ENCODE data around the gene FANCM. TPM values are rescaled to one million over a fixed set of nuclear protein-coding genes. Genes with fewer than 3 reads are reported as not detected.
A peak's percentile ranks its signal among the peaks of the same experiment; 100 is the strongest.

The FANCM gene
- total RNA-seq, 1 donor from 2014 or later: 4.2 TPM

DNA sequence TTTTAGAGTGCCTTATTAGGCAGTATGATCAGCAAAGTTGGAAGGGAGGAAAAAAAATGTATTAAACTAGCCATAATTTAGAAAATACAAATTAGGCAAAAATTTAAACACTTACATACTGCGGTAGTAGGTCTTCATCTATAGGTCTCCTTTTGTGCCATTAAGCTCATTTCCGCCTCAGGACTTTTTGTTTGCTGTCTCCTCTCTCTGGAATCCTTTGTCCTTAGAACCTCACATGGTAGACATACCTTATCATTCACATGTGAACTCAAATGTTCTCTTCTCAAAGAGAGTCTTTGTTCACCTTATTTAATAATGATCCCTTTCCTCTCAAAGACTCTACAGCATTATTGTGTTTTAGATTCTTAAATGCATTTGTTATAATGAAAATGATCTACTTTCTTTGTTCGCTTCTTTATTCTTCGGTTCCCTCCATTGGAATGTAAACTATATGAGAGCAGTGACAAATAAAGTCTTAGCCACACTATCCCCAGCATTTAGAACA lies 14.7 kb downstream of the FANCM start:
- no peaks in the 10 kb centered on the region for H3K4me1 ChIP-seq (ENCODE audit: insufficient read depth, low read length)
- H3K4me2 ChIP-seq (ENCODE audit: low read length): no peak overlapping the region
- Mint-ChIP-seq H3K9me3 (ENCODE audit: unreplicated experiment) (no peaks in the 10 kb centered on the region), H3K27ac (ENCODE audit: unreplicated experiment) (no peak overlapping the region), H3K36me3 (ENCODE audit: low read depth, unreplicated experiment) (peaks cover under 1% of the 10 kb centered on the region), H3K4me3 (ENCODE audit: unreplicated experiment) (no peak overlapping the region), H3K4me1 (ENCODE audit: low read depth, unreplicated experiment) (no peaks in the 10 kb centered on the region), H3K27me3 (ENCODE audit: low read depth, unreplicated experiment) (no peaks in the 10 kb centered on the region)
- H3K9ac ChIP-seq (ENCODE audit: low read length): no peak overlapping the region
- H3K27ac ChIP-seq (ENCODE audit: low read depth, low read length): no peak overlapping the region
- H3K79me2 ChIP-seq (ENCODE audit: insufficient read depth, low read length): peaks cover 5% of the 10 kb centered on the region
- no peak overlapping the region for H3K4me3 ChIP-seq (ENCODE audit: insufficient read depth, low read depth, low read length)
- no peak for TF ChIP-seq EZH2 (IDR thresholded peaks at IDR 0.05; ENCODE audit: insufficient read depth, low read length)
- TF ChIP-seq, protein P1, sequence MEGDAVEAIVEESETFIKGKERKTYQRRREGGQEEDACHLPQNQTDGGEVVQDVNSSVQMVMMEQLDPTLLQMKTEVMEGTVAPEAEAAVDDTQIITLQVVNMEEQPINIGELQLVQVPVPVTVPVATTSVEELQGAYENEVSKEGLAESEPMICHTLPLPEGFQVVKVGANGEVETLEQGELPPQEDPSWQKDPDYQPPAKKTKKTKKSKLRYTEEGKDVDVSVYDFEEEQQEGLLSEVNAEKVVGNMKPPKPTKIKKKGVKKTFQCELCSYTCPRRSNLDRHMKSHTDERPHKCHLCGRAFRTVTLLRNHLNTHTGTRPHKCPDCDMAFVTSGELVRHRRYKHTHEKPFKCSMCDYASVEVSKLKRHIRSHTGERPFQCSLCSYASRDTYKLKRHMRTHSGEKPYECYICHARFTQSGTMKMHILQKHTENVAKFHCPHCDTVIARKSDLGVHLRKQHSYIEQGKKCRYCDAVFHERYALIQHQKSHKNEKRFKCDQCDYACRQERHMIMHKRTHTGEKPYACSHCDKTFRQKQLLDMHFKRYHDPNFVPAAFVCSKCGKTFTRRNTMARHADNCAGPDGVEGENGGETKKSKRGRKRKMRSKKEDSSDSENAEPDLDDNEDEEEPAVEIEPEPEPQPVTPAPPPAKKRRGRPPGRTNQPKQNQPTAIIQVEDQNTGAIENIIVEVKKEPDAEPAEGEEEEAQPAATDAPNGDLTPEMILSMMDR (IDR thresholded peaks at IDR 0.05; ENCODE audit: insufficient read depth, low read depth, low read length): no peak
- H4K20me1 ChIP-seq (ENCODE audit: insufficient read depth, low read length): no peaks in the 10 kb centered on the region
- no peaks in the 10 kb centered on the region for H3K27me3 ChIP-seq (ENCODE audit: insufficient read depth, low read length)
- H2AFZ ChIP-seq (ENCODE audit: low read depth, low read length): no peak overlapping the region
- H3K36me3 ChIP-seq (ENCODE audit: insufficient read depth, low read length): no peaks in the 10 kb centered on the region
- no peaks in the 10 kb centered on the region for H3K9me3 ChIP-seq (ENCODE audit: insufficient read depth, low read depth, low read length)
- DNase-seq (ENCODE audit: low read depth) (no peak), FAIRE-seq (no peak)

DNA sequence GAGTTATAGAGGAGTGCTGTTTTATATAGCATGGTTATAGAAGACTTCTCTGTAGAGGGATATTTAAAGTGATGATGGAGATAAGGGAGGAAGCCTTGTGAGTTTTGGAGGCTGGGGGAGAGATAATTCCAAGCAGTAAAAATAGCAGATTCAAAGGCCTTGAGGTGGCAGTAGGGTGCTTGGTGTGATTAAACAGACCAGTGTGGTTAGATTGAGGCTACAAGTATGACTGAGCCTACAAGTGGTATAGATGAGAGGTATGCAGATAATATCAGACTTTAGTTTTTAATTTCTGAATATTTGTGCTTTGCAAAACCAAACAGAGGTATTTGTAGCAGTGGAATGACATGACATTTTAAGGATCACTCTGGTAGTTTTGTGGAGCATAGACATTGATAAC lies 20.3 kb downstream of the FANCM start:
- Histone ChIP-seq H3K4me1 (ENCODE audit: insufficient read depth, low read length) (no peaks in the 10 kb centered on the region), H4K20me1 (ENCODE audit: insufficient read depth, low read length) (no peaks in the 10 kb centered on the region), H3K27me3 (ENCODE audit: insufficient read depth, low read length) (no peaks in the 10 kb centered on the region), H3K27ac (ENCODE audit: low read depth, low read length) (no peak overlapping the region), H3K36me3 (ENCODE audit: insufficient read depth, low read length) (no peaks in the 10 kb centered on the region), H3K4me2 (ENCODE audit: low read length) (no peak overlapping the region), H3K79me2 (ENCODE audit: insufficient read depth, low read length) (no peaks in the 10 kb centered on the region), H2AFZ (ENCODE audit: low read depth, low read length) (no peak overlapping the region), H3K9ac (ENCODE audit: low read length) (no peak overlapping the region), H3K4me3 (ENCODE audit: insufficient read depth, low read depth, low read length) (no peak overlapping the region), H3K9me3 (ENCODE audit: insufficient read depth, low read depth, low read length) (no peaks in the 10 kb centered on the region)
- TF ChIP-seq, protein P1 (IDR thresholded peaks at IDR 0.05; ENCODE audit: insufficient read depth, low read depth, low read length): no peak
- TF ChIP-seq EZH2 (IDR thresholded peaks at IDR 0.05; ENCODE audit: insufficient read depth, low read length): no peak
- no peak overlapping the region for H3K27ac Mint-ChIP-seq (ENCODE audit: unreplicated experiment)
- no peaks in the 10 kb centered on the region for H3K4me1 Mint-ChIP-seq (ENCODE audit: low read depth, unreplicated experiment)
- no peaks in the 10 kb centered on the region for H3K27me3 Mint-ChIP-seq (ENCODE audit: low read depth, unreplicated experiment)
- FAIRE-seq: no peak
- no peaks in the 10 kb centered on the region for H3K9me3 Mint-ChIP-seq (ENCODE audit: unreplicated experiment)
- DNase-seq (ENCODE audit: low read depth): peak; percentile 23
- H3K4me3 Mint-ChIP-seq (ENCODE audit: unreplicated experiment): no peak overlapping the region
- H3K36me3 Mint-ChIP-seq (ENCODE audit: low read depth, unreplicated experiment): no peaks in the 10 kb centered on the region

DNA sequence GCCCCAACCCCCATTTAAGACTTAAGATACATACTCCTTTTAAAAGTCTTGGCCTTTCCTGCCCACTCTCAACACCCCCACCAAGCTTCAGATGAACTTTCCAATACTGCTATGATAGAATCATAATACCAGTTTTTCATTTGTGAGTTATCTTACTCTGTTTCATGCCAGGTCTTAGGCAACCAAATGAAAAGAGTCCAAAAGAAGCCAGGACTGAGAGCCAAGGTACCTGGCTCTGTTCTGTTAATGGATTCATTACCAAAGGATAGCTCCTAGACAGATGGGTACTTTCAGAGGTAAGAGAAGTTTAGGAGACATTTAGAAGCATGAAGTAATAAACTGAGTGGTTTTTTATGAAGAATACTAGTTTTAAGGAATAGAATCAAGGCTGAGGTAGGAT lies 34.2 kb downstream of the FANCM start:
- no peaks in the 10 kb centered on the region for H3K27me3 Mint-ChIP-seq (ENCODE audit: low read depth, unreplicated experiment)
- H3K27ac Mint-ChIP-seq (ENCODE audit: unreplicated experiment): no peak overlapping the region
- H3K36me3 Mint-ChIP-seq (ENCODE audit: low read depth, unreplicated experiment): no peaks in the 10 kb centered on the region

More for the DNA sequence above, 34.2 kb downstream of the FANCM start:
- Mint-ChIP-seq H3K9me3 (ENCODE audit: unreplicated experiment) (no peaks in the 10 kb centered on the region), H3K4me3 (ENCODE audit: unreplicated experiment) (no peak overlapping the region), H3K4me1 (ENCODE audit: low read depth, unreplicated experiment) (no peaks in the 10 kb centered on the region)
- TF ChIP-seq, protein P1 (IDR thresholded peaks at IDR 0.05; ENCODE audit: insufficient read depth, low read depth, low read length): no peak
- no peak for TF ChIP-seq EZH2 (IDR thresholded peaks at IDR 0.05; ENCODE audit: insufficient read depth, low read length)
- no peak for FAIRE-seq
- no peaks in the 10 kb centered on the region for H3K4me1 ChIP-seq (ENCODE audit: insufficient read depth, low read length)
- no peak for DNase-seq (ENCODE audit: low read depth)
- H2AFZ ChIP-seq (ENCODE audit: low read depth, low read length): no peak overlapping the region
- H3K27me3 ChIP-seq (ENCODE audit: insufficient read depth, low read length): no peaks in the 10 kb centered on the region
- H3K36me3 ChIP-seq (ENCODE audit: insufficient read depth, low read length): no peaks in the 10 kb centered on the region
- no peak overlapping the region for H3K4me2 ChIP-seq (ENCODE audit: low read length)
- no peaks in the 10 kb centered on the region for H3K9me3 ChIP-seq (ENCODE audit: insufficient read depth, low read depth, low read length)
- no peaks in the 10 kb centered on the region for H4K20me1 ChIP-seq (ENCODE audit: insufficient read depth, low read length)
- H3K4me3 ChIP-seq (ENCODE audit: insufficient read depth, low read depth, low read length): no peak overlapping the region
- H3K79me2 ChIP-seq (ENCODE audit: insufficient read depth, low read length): no peaks in the 10 kb centered on the region
- no peak overlapping the region for H3K27ac ChIP-seq (ENCODE audit: low read depth, low read length)
- H3K9ac ChIP-seq (ENCODE audit: low read length): no peak overlapping the region
